GM19099 (cell line): ENCODE measurements around the gene HOXB2.

Source experiments
- POLR2A ChIP-seq: IDR thresholded peaks from 3 replicates; pipeline ENCODE4 v1.6.1; 2011; ENCODE audit warnings: low read depth; ENCODE audit not compliant: insufficient read length; ENCODE audit errors: extremely low read depth

HOXB2 gene

DNA sequence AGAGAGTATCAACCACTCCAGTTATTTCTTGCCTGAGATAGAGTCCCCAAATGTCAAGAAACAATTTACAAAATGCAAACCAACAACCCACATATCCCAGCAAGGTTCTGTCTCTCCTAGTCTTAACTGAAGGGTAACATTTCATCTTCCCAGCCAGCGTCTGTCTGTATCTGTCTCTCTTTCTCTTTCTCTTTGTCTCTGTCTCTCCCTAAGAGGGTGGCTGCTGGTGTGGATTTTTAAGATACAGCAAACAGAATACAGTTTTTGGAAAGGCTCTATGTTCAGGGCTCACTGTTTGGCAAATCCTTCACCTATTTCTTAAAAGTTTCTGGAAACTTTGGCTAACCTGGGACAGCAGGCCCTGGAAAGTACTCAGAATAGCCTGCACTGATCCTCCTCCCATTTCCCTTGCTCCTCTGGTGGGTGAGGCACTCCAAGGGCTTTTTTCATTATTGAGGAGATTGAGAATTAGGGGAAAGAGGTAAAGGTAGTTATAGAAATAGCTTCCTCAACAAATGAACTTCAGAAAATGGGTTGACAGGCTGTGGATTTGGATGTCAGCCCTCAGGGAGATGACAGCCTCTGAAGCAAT, 27.0 kb upstream of the HOXB2 start:
- no peak for TF ChIP-seq POLR2A

DNA sequence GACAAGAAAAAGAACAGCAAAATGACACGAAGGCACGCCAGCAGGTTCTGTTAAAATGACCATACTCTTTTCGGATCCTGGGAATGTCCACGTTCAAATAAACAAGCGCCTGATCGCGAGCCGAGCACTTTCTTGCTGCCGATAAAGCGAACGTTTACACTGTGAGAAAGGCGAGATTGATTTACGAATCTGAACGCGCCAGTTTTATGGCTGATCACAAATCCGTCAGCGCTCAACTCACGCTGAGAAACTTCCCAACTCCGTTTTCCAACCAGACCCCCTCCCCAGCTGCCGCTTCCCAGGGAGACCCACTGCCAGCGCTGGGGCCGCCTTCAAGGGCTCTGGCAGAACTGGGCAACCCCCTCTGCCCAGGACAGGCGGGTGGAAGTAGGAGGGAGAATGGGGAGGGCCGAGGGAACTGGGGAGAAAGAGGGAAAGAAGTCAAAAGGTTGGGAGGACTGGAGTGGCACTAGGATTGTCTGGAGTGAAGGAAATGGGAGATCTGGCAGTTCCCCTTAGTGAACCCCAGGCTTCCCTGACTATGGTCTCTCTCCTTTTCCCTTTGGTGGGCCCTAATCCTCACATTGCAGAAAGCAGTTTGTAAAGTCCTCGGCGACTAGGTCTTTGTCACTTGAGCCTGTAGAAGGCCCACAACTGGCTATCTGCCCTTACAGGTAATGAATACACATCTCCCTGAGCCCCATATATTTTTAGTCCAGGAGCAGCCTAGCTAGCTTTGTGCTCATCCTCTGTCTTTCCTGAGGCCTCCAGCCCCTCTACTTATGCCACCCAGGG, 26.3 kb upstream of the HOXB2 start:
- TF ChIP-seq POLR2A = no peak

DNA sequence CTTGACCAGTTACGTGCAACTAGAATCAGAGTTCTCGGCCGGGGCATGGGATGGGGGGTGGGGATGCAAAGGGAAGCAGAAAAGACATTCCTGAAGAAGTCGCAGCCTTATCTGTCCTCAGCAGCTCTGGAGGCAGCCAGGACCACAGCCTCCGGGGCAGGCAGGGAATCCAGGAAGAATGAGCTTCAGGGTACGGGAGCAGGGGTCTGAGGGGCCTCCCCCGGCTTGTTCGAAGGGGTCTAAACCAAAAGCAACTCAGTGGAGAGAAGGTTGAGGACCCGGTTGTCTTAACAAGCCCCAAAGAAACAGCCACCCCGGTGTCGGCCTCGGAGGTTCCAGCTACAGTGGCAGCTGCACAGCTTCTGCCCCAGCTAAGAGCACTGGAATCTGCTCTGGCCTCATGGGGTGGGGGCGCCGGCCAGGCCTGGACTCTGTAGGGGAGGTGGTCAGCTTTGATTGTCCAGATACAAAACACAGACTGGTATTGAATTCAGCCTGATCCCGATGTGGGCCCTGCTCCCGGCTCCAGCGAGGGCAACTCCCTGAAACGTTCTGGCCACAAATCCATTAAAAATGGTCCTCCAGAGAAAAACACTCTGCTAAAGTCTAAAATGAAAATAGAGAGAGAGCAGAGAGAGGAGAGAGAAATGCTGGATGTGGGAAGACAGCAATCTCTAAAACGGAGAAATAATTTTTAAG, 25.6 kb upstream of the HOXB2 start:
- no peak for TF ChIP-seq POLR2A

DNA sequence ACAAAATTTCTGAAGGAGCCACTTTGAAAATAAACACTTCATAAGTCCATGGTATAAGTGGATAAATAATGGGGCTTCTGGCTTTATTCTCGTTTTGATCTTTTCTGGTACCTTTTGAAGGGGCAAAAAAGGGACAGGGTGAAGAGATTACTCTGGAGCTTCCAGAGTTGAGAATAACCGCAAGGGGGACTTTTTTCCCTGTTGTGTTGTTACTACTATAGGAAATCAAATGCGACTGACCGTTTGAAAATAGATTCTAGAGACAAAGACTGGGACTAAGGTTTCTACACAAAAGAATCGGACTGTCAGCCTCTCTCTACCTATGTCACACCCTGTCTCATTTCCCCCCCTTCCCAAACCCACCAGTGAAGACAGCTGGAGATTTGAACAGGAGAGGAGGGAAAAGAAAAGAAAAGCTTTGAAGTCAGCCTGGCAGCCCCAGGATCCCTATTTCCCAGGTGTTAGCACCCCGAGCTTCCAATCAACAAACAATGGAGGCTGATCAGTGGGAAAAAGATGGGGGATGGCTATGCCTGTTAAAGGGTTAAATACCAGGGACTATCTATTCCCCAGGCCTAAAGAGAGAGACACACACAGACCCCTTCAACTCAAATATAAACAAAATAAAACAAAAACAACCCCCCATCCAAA, 24.9 kb upstream of the HOXB2 start:
- no peak for TF ChIP-seq POLR2A

DNA sequence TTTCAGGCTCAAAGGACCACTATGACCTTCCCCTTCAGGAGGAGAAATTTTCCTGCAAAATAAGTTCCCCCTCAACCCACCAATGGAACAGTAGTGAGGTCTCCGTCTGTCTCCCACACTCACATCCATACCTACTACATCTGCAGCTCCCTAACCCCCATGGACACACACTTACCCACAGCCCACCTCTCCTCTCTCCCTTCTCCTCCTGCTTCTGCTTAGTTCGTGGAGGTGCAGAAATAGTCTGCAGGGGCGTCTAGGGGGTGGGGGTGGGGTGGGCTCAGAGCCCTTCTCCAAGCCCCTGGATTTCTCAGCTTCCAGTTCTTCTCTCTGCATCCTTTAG, 24.3 kb upstream of the HOXB2 start:
- no peak for TF ChIP-seq POLR2A

DNA sequence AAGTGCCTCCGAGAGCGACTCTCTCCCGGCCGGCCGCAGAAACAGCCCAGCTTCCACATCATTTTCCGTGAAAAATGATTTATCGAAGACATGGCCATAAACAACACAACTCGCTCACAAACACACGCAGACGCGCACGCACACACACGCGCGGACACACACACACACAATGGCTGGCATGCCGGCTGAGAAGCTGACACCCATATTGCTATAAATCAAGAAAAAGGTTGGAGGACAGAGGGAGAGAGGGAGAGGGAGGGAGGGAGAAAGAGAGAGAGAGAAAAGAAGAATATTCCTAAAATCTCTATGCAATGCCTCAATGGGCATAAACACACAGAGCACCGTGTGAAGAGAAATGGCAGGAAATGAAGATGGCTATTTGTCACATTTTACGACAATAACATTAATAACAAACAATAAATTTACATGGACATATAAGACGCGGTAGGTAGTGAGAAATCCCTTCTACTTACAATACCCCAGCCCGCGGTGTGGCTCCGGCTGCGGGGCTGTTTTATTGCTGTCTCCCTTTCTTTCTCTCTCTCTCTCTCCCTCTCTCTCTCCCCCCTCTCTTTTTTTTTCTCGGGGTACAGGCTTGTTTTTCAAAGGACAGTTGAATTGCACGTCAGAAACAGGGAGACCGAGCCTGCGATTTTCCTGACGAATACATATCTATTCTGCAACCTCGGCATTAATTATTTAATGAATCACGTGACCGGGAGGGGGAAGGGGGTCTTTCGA, 23.8 kb upstream of the HOXB2 start:
- no peak for TF ChIP-seq POLR2A

DNA sequence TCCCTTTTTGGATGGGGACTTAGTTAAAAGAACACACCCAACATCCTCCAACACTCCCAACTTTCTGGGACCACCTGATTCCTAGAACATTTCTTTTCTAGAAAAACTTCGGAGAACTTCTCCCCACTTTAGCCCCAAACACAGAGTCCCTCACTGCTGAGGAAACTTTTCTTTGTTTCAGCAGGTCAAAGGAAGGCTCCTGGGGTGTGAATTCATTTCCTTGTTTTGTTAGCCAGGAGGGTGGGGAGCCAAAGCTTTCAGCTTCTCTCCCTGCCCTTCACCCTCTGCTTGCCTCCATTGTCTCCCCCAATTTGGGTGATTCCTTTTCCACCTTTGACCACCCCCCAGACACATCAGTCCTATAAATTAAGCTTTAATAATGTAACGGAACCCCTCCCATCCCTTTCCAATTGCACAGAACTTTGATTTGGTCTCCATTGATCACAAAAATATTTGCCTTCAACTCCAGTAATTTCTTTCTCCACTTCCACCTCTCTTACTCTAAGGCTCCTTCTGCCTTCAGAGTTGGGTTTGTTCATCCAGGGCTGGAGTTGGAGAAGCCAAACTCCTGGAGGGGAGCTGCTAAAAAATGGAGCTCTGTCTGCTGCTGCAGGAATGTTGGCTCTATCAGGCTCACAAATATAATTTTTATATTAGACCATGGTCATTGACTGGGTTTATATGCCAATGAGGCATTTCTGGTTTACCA, 22.9 kb upstream of the HOXB2 start:
- no peak for TF ChIP-seq POLR2A

DNA sequence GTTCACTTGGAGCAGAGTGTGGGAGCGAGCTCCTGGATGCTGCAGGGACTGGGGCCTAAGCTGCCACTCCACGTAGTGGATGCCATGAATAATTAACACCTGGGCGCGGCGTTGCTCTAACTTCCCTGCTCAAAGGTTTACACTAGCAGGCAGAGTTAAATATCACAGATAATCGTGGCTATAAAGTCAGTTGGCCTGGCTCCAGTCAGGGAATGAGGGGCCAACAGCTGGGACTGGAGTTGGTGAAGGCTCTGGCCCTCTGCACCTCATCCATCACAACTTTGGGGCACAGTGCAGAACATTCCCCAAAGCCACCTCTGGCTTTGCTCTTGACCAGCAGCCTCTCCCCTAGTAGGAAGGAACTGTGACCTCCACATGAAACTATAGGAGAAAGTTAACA, 22.3 kb upstream of the HOXB2 start:
- TF ChIP-seq POLR2A = no peak

DNA sequence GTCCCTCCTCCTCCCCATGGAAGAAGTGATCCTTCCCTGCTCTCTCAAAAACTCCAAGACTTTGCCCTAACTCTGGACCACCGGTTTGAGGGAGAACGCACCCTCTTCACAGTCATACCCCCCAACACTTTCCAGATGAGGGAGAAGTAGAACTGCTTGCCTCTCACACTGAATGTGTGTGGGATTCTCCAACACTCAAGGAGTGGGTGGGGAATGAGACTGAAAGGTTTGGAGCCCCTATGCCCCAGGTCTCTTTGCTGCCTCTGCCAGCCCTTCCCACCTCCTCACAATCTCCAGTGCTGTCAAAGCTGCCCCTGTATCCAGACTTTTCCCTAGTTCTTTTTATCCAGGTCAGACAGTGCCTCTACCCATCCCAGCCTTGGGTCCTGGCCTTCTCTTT, 21.8 kb upstream of the HOXB2 start:
- TF ChIP-seq POLR2A = no peak

DNA sequence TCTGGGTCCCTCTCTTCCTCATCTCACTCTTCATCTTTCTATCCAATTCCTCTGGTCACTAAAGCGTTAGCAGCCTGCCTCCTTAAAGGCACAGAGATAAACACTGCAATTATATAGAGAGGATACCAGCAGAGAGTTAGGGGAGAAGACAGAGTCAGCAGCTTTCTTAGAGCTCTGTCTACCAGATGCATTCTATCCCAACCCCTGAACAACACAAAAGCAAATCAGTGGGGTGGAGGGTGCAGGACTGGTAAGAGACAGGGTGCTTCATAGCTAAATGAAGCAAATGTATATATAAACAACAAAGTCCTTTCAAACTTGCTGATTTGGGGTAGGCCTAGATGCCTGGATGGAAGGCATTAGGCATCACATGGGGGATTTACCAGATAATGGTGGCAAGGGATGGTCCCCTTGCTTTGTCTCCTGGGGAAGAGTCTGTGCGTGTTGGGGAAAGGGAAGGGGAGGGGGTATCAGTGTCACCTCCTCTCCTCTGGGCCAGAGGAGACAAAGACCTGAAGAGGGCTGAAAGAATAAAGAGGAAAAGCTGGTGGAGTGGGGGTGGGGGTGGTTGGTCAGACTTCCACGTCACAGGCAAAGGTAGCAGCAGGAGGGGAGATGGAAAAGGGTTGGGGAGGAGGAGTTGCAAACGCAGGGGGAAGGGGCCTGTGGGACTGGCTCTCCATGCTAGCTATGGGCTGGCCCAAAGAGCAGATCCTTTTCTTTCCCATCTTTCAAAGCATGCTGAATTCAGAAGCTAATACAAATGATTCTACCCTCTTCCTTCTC, 21.2 kb upstream of the HOXB2 start:
- no peak for TF ChIP-seq POLR2A

DNA sequence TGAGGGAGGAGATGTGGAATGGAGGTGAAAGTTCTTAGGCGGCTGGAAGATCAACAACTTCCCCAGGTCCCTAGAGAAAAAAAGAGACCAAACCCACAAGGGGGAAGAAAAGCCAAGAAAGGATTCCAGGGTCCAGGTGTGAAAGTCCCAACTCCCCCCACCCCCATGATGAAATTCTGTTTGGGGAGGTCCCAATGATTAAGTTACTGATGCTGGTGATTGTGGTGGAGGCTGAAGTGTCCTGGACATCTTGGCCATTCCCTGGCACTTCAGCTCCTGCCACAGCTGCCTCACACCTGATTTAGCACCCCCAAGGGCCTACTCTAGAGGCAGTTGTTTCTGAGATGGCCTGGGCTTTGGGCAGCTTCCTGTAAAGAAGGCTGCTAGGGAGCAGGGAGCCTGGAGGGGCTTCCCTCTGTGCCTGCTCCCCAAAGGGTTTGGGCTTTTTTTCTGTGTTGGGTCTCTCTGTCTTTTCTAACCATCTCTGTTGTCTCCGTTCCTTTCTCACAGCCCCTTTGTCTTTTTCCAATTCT, 20.2 kb upstream of the HOXB2 start:
- no peak for TF ChIP-seq POLR2A

DNA sequence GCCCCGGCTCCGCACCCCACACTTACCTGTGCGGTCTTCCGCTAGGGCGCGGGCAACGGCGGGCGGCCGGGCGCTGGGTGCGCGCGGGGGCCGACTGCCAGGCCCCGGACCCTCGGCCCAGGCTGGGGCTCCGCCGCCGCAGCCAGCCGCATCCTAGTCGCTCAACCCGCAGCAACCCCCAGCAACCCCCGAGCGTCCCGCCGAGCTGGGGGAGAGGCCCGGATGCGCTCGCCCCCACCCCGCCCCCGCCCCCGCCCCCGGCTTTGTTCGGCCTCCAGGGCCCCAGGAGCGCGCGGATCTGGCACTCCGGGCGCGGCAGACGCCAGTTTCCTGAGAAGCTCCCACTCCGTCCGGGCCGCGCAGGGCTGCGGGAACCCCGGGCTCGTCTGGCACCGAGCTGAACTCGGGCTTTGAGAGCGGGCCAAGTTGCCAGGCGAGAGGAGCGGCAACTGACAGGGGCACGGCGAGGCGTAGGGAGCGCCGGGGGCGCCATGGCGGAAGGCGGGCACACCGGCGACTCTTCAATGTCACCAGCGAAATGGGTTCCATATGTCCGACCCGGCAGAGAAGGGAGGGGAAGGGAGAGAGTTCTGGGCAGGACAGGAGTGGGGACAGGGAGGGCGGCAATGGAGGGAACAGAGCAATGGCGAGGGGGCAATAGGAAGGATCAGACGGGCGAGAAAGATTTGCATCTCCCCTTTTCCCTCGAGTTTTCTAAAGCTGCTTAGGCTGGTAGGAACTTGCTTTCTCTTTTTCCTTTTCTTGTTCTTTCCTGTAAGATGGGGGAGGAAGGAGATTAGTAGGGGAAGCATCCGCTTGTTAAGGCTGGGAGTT, 19.5 kb upstream of the HOXB2 start:
- TF ChIP-seq POLR2A = no peak

DNA sequence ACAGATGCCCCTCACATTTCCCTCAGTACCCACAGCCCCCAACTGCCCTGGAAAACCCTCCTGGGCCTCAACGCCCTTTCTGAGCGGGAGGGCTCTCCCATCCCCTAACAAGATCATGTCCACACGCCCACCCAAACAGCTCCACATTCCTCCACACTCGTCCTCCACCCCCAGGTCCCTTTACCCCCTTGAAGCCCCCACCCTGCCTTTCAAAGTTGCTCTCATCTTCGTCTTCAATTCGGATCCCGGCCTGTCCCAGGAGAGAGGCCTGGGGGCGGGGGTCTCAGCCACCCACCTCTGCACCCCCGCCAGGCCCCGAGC, 18.9 kb upstream of the HOXB2 start:
- TF ChIP-seq POLR2A = no peak
